Brain microvascular endothelial cell (primary cell): ENCODE results near the gene STAT6.

Source experiments
- DNase-seq: peaks from one replicate; pipeline ENCODE4 v3.0.0-alpha.2; 2020
- H3K27ac ChIP-seq: fragments of 250-450 bp; sonication (Bioruptor Pico); 2 replicates; pipeline ENCODE4 v1.5.1; 2020; ENCODE audit warnings: mild to moderate bottlenecking, moderate library complexity
- H3K27me3 ChIP-seq: fragments of 250-450 bp; sonication (Bioruptor Pico); replicated peaks from 2 replicates; pipeline ENCODE4 v1.5.1; 2020; ENCODE audit warnings: mild to moderate bottlenecking
- H3K36me3 ChIP-seq: fragments of 250-450 bp; sonication (Bioruptor Pico); replicated peaks from 2 replicates; pipeline ENCODE4 v1.5.1; 2020; ENCODE audit warnings: mild to moderate bottlenecking
- H3K4me3 ChIP-seq: 2 replicates; pipeline ENCODE4 v1.5.1; 2011; ENCODE audit warnings: low read depth, mild to moderate bottlenecking, control low read depth, low read length, moderate library complexity
- CTCF ChIP-seq: IDR thresholded peaks from 2 replicates; pipeline ENCODE4 v1.5.1; 2011; ENCODE audit warnings: low read depth, mild to moderate bottlenecking, moderate library complexity, low read length, control low read depth, inconsistent platforms; ENCODE audit errors: missing control alignments
- in situ Hi-C: cut with HindIII; loops from 2 replicates; pipeline ENCODE4 v1.10.0; 2017; ENCODE audit warnings: low sequenced_read_pairs, low pct_ligation_motif_present

The STAT6 gene

DNA sequence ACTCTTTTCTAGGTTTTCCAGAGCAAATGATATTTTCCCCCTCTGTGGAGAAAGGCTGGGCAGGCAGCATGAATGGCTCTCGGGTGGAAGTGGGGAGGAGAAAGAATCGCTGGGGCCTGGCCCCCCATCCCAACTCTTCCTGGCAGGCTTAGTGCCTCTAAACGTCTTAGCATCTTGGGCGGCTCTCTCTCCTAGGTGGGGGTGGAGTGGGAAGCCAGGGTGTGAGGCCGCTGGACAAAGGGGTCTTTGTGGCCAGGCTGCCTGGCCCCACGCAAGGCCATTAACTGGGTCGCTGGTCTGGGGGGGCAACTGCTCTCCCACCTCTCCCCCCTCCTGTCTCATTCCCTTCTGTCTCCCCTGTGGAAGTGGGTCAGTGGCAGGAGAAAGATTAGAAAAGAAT, 31.6 kb upstream of the STAT6 start:
- in situ Hi-C loops = no loop called here
- peaks cover 84% of the 10 kb centered on the region for H3K36me3 ChIP-seq
- no peaks in the 10 kb centered on the region for H3K27me3 ChIP-seq
- no peak for DNase-seq
- H3K4me3 ChIP-seq = no peak overlapping the region
- H3K27ac ChIP-seq = no peak overlapping the region
- TF ChIP-seq CTCF = no peak

DNA sequence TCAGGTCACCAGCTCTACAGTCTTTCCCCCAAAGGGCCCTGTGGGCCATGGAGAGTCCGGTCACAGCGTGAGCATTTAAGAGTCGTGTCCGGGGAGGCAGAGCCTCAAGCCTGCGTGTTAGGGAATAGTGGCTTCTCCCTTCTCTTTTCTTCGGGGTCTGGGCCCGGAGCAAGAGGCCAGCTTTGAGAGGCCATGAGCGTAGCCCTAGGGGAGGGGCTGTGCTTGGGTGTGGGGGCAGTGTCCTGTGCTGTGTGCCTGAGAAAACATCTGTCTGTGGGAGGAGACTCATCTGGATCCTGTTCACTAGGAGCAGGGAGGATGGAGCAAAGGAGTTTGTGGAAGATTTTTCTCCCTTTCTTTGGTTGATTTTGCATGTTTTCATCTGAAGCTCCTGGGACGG, 31.0 kb upstream of the STAT6 start:
- DNase-seq = no peak
- in situ Hi-C loops = no loop called here
- TF ChIP-seq CTCF = no peak
- no peak overlapping the region for H3K4me3 ChIP-seq
- H3K36me3 ChIP-seq = peaks cover 84% of the 10 kb centered on the region
- H3K27ac ChIP-seq = no peak overlapping the region
- H3K27me3 ChIP-seq = no peaks in the 10 kb centered on the region

DNA sequence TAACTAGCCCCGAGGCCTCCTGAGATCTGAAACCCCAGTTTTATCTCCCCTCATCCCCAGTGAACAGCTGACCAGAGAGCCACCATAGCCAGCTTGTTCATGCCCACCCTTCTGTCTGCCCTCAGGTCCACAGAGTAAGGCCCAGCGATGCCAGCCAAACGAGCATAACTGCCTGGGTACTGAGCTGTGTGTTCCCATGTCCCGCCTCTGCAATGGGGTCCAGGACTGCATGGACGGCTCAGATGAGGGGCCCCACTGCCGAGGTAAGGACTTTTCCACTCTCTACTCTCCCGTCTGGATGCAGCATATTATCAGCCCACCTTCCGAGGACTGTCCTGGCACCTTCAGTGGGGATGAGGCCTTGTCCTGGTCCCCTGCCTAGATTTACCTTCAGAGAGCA, 30.1 kb upstream of the STAT6 start:
- in situ Hi-C loops = no loop called here
- H3K4me3 ChIP-seq = no peak overlapping the region
- H3K27me3 ChIP-seq = no peaks in the 10 kb centered on the region
- TF ChIP-seq CTCF = no peak
- no peak for DNase-seq
- no peak overlapping the region for H3K27ac ChIP-seq
- H3K36me3 ChIP-seq = peaks cover 79% of the 10 kb centered on the region

DNA sequence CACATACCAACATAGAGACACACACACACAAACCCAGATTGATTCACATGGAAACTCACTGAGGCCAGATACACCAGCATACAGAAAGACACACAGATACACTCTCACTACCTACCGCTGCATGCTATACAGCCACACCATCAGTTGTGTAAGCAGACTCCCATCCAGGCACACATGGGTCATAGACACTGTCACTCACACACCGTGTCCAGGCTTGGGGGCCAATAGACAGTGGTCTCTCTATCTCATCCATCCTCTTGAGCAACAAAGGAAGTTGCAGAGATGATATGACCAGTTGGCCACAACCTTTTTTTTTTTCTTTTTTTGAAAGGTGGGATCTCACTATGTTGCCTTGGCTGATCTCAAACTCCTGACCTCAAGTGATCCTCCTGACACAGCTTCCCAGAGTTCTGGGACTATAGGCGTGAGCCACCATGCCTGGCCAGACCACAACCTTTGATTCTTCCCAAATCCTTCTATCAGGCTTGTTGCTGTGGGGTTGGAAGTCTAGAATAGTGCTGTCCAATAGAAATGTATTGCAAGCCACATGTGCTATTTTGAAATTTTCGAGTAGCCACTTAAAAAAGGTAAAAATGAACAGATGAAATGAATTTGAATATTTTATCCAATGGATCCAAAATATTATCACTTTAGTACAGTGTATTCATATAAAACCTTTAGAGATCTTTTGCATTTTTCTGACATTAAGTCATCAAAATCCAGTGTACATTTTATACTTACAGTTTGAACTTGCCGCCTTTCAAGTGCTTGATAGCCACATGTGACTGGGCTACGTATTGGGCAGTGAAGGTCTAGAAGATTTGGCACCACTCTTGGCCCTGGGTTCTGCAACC, 28.9 kb upstream of the STAT6 start:
- DNase-seq = no peak
- Histone ChIP-seq H3K36me3 (peaks cover 67% of the 10 kb centered on the region), H3K27me3 (no peaks in the 10 kb centered on the region), H3K27ac (no peak overlapping the region), H3K4me3 (no peak overlapping the region)
- no peak for TF ChIP-seq CTCF
- in situ Hi-C loops = no loop called here

- peaks cover 55% of the 10 kb centered on the region for H3K36me3 ChIP-seq
- no peak overlapping the region for H3K4me3 ChIP-seq
- TF ChIP-seq CTCF = no peak
- H3K27ac ChIP-seq = no peak overlapping the region
- H3K27me3 ChIP-seq = no peaks in the 10 kb centered on the region
- no peak for DNase-seq
- in situ Hi-C loops = no loop called here
Measured at GRCh38 chr12:57138526-57139272, 27.5 kb upstream of the STAT6 start.
